HEK293 (cell line): ENCODE data around the gene SIAH2.
A peak's percentile ranks its signal among the peaks of the same experiment; 100 is the strongest.

Experiments
- CTCF ChIA-PET: fragments of 350-600 bp; formaldehyde crosslinking; extraction: SDS; loops from one replicate; lab custom pipeline; 2021; ENCODE audit warnings: antibody characterized with exemption; lab: Yijun Ruan, JAX
- POLR2A ChIA-PET: fragments of 300-600 bp; formaldehyde crosslinking; extraction: SDS; loops from one replicate; lab custom pipeline; 2020; ENCODE audit warnings: antibody characterized with exemption, inconsistent platforms; lab: Yijun Ruan, JAX
- H3K27ac ChIP-seq: fragments of 200-500 bp; sonication (Bioruptor generic); 2 replicates; pipeline ENCODE4 v1.5.1; 2014; ENCODE audit warnings: low read depth, low read length, control low read depth, inconsistent platforms; ENCODE audit errors: extremely low read depth
- H3K36me3 ChIP-seq, 2 experiments: fragments of 200-500 bp in 1 of 2; sonication (Bioruptor generic) in 1 of 2; 1 replicate in 1 of 2; 2 replicates in 1 of 2; pipeline ENCODE4 v1.5.1; 2014 to 2017; ENCODE audit warnings: inconsistent platforms in 2 of 2, low read length in 2 of 2; ENCODE audit not compliant: control insufficient read depth in 2 of 2, insufficient read depth in 1 of 2
- H3K4me1 ChIP-seq: fragments of 200-500 bp; sonication (Bioruptor generic); 2 replicates; pipeline ENCODE4 v1.5.1; 2014; ENCODE audit warnings: mild to moderate bottlenecking, low read length, inconsistent platforms; ENCODE audit not compliant: control insufficient read depth, insufficient read depth
- H3K4me3 ChIP-seq: 2 replicates; pipeline ENCODE4 v1.5.1; 2011; ENCODE audit warnings: low read depth, mild to moderate bottlenecking, control low read depth, low read length, moderate library complexity
- H3K9me3 ChIP-seq: fragments of 200-500 bp; sonication (Bioruptor generic); 2 replicates; pipeline ENCODE4 v1.5.1; 2014; ENCODE audit warnings: low read depth, low read length, inconsistent platforms; ENCODE audit not compliant: control insufficient read depth, insufficient read depth
- KLF9 ChIP-seq: fragments of 450-650 bp; formaldehyde crosslinking; IDR thresholded peaks from 2 replicates; pipeline ENCODE4 v1.5.1; 2016; ENCODE audit warnings: missing biosample characterization, missing genetic modification characterization, low read depth
- MYNN ChIP-seq: fragments of 450-650 bp; formaldehyde crosslinking; IDR thresholded peaks from 2 replicates; pipeline ENCODE4 v1.5.1; 2016; ENCODE audit warnings: missing biosample characterization, missing genetic modification characterization, borderline replicate concordance
- MZF1 ChIP-seq: fragments of 450-650 bp; formaldehyde crosslinking; IDR thresholded peaks from 2 replicates; pipeline ENCODE4 v1.5.1; 2017; ENCODE audit warnings: missing biosample characterization, missing genetic modification characterization, borderline replicate concordance
- REPIN1 ChIP-seq: fragments of 450-650 bp; formaldehyde crosslinking; IDR thresholded peaks from 2 replicates; pipeline ENCODE4 v1.5.1; 2017; ENCODE audit warnings: missing biosample characterization, missing genetic modification characterization, low read depth
- SALL2 ChIP-seq: fragments of 450-650 bp; formaldehyde crosslinking; IDR thresholded peaks from 2 replicates; pipeline ENCODE4 v1.5.0; 2017; ENCODE audit warnings: missing biosample characterization, mild to moderate bottlenecking, missing genetic modification characterization, borderline replicate concordance
- ZBTB1 ChIP-seq: fragments of 450-650 bp; formaldehyde crosslinking; IDR thresholded peaks from 2 replicates; pipeline ENCODE4 v1.5.1; 2016; ENCODE audit warnings: missing biosample characterization, missing genetic modification characterization
- ZFP3 ChIP-seq: fragments of 450-650 bp; formaldehyde crosslinking; IDR thresholded peaks from 2 replicates; pipeline ENCODE4 v1.5.1; 2016; ENCODE audit warnings: low read depth, missing biosample characterization, missing genetic modification characterization
- ZFP41 ChIP-seq: fragments of 450-650 bp; formaldehyde crosslinking; IDR thresholded peaks from 2 replicates; pipeline ENCODE4 v1.5.1; 2016; ENCODE audit warnings: missing biosample characterization, missing genetic modification characterization, borderline replicate concordance
- ZNF10 ChIP-seq: fragments of 450-650 bp; formaldehyde crosslinking; IDR thresholded peaks from 2 replicates; pipeline ENCODE4 v1.5.1; 2017; ENCODE audit warnings: missing biosample characterization, missing genetic modification characterization
- ZNF114 ChIP-seq: fragments of 450-650 bp; formaldehyde crosslinking; IDR thresholded peaks from 2 replicates; pipeline ENCODE4 v1.5.0; 2017; ENCODE audit warnings: missing biosample characterization, missing genetic modification characterization
- ZNF138 ChIP-seq: fragments of 450-650 bp; formaldehyde crosslinking; IDR thresholded peaks from 2 replicates; pipeline ENCODE4 v1.5.1; 2016; ENCODE audit warnings: missing biosample characterization, missing genetic modification characterization, borderline replicate concordance
- ZNF248 ChIP-seq: fragments of 450-650 bp; formaldehyde crosslinking; IDR thresholded peaks from 2 replicates; pipeline ENCODE4 v1.5.1; 2017; ENCODE audit warnings: missing biosample characterization, missing genetic modification characterization
- ZNF416 ChIP-seq: fragments of 450-650 bp; formaldehyde crosslinking; IDR thresholded peaks from 2 replicates; pipeline ENCODE4 v1.5.1; 2016; ENCODE audit warnings: missing biosample characterization, missing genetic modification characterization
- ZNF48 ChIP-seq: fragments of 450-650 bp; formaldehyde crosslinking; IDR thresholded peaks from 2 replicates; pipeline ENCODE4 v1.5.1; 2016; ENCODE audit warnings: missing biosample characterization, missing genetic modification characterization
- ZNF501 ChIP-seq: fragments of 450-650 bp; formaldehyde crosslinking; IDR thresholded peaks from 2 replicates; pipeline ENCODE4 v1.5.1; 2016; ENCODE audit warnings: missing biosample characterization, missing genetic modification characterization
- ZNF555 ChIP-seq: fragments of 450-650 bp; formaldehyde crosslinking; conservative IDR thresholded peaks from 2 replicates; pipeline ENCODE4 v1.5.1; 2017; ENCODE audit warnings: missing biosample characterization, mild to moderate bottlenecking, missing genetic modification characterization, inconsistent platforms
- ZNF596 ChIP-seq: fragments of 450-650 bp; IDR thresholded peaks from 2 replicates; pipeline ENCODE4 v1.5.0; 2018; ENCODE audit warnings: missing biosample characterization, mild to moderate bottlenecking, missing genetic modification characterization, moderate library complexity
- ZNF677 ChIP-seq: fragments of 450-650 bp; IDR thresholded peaks from 2 replicates; pipeline ENCODE4 v1.5.0; 2018; ENCODE audit warnings: missing biosample characterization, mild to moderate bottlenecking, missing genetic modification characterization, moderate library complexity
- ZNF777 ChIP-seq: fragments of 450-650 bp; formaldehyde crosslinking; IDR thresholded peaks from 2 replicates; pipeline ENCODE4 v1.5.1; 2017; ENCODE audit warnings: missing biosample characterization, missing genetic modification characterization, borderline replicate concordance
- TF ChIP-seq, protein P1 (sequence below): fragments of 450-650 bp; formaldehyde crosslinking; IDR thresholded peaks from 2 replicates; pipeline ENCODE4 v1.5.1; 2016; ENCODE audit warnings: missing biosample characterization, missing genetic modification characterization
- TF ChIP-seq, protein P2 (sequence below): fragments of 450-650 bp; IDR thresholded peaks from 2 replicates; pipeline ENCODE4 v1.5.1; 2018; ENCODE audit warnings: missing biosample characterization, mild to moderate bottlenecking, missing genetic modification characterization

SIAH2 gene

DNA sequence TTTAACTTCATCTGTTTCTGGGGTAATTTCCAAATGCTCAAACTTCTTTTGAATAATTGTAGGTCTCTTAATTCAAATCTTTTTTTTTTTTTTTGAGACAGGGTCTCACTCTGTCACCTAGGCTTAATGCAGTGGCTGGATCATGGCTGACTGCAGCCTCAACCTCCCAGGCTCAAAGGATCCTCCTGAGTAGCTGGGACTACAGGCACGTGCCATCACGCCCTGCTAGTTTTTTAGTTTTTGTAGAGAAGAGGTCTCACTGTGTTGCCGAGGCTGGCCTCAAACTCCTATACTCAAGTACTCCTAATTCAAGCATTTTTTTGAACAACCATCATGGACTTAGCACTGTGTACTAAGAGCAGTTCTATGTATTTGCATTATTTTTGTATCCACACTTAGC, 3.8 kb upstream of the SIAH2 start:
- ChIA-PET CTCF (interaction anchor here (0.6 to 3.9 kb wide), 5 partner anchors 21 to 98 kb away, joined by 4 to 17 read pairs (median 6); no protein-coding TSS in a partner anchor), POLR2A (interaction anchor here (0.7 kb wide), 1 partner anchor 164 kb away, joined by 4 read pairs; no protein-coding TSS in a partner anchor)
- Histone ChIP-seq H3K4me3 (no peak overlapping the region), H3K36me3 (no peaks in the 10 kb centered on the region), H3K27ac (no peak overlapping the region), H3K9me3 (no peaks in the 10 kb centered on the region), H3K4me1 (no peaks in the 10 kb centered on the region; the same call in 1 of the 2 replicates)
- TF ChIP-seq REPIN1 (tag by site-specific recombination): no peak
- TF ChIP-seq, protein P1, sequence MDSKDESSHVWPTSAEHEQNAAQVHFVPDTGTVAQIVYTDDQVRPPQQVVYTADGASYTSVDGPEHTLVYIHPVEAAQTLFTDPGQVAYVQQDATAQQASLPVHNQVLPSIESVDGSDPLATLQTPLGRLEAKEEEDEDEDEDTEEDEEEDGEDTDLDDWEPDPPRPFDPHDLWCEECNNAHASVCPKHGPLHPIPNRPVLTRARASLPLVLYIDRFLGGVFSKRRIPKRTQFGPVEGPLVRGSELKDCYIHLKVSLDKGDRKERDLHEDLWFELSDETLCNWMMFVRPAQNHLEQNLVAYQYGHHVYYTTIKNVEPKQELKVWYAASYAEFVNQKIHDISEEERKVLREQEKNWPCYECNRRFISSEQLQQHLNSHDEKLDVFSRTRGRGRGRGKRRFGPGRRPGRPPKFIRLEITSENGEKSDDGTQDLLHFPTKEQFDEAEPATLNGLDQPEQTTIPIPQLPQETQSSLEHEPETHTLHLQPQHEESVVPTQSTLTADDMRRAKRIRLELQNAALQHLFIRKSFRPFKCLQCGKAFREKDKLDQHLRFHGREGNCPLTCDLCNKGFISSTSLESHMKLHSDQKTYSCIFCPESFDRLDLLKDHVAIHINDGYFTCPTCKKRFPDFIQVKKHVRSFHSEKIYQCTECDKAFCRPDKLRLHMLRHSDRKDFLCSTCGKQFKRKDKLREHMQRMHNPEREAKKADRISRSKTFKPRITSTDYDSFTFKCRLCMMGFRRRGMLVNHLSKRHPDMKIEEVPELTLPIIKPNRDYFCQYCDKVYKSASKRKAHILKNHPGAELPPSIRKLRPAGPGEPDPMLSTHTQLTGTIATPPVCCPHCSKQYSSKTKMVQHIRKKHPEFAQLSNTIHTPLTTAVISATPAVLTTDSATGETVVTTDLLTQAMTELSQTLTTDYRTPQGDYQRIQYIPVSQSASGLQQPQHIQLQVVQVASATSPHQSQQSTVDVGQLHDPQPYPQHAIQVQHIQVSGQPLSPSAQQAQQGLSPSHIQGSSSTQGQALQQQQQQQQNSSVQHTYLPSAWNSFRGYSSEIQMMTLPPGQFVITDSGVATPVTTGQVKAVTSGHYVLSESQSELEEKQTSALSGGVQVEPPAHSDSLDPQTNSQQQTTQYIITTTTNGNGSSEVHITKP (tag by site-specific recombination): peak; percentile 18; the same call in 1 of the 2 replicates
- no peak for TF ChIP-seq ZNF501 (tag by site-specific recombination)

DNA sequence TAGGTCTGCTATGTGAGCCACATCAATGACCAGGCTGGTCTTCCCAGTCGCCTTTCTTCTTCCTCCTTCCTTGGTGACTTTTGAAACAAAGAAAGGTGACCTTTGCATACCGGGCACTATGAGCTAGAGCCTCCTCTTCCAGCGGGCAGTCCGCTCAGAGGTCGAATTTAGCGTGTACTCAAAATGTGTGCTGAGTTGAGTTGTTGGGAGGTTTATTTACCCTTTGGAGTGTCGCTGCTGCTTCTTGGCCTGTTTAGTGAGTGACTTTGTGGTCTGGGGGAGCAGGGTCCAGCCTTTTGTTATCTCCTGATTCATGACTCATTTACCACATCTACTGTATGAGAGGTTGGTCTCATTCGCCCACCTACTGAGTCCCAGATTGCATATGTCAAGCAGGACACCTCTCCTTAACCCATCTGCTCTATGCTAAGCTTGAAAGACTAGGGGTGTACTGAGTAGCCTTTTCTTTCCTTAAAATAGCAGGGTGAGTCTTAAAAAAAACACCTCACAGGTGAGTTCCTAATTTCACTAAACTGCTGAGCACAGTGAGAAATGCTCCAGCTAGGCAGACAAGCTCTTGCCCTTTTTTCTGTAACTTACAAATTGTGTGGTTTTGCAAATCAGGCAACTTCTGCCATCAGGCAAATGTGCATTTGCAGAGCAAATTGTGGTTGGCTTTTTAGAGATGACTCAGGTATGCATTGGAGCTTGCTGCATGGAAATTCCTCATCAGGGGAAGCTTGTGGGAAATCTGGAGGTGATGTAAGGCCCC, 3.2 kb upstream of the SIAH2 start:
- CTCF ChIA-PET: interaction anchor here (0.6 to 3.9 kb wide), 5 partner anchors 21 to 99 kb away, joined by 4 to 17 read pairs (median 6); no protein-coding TSS in a partner anchor
- Histone ChIP-seq H3K9me3 (no peaks in the 10 kb centered on the region), H3K4me3 (no peak overlapping the region), H3K4me1 (no peaks in the 10 kb centered on the region; the same call in 1 of the 2 replicates), H3K27ac (no peak overlapping the region), H3K36me3 (no peaks in the 10 kb centered on the region)
- TF ChIP-seq ZNF248 (tag by site-specific recombination) (no peak), ZNF10 (tag by site-specific recombination) (peak; percentile 97)
- TF ChIP-seq, protein P2, sequence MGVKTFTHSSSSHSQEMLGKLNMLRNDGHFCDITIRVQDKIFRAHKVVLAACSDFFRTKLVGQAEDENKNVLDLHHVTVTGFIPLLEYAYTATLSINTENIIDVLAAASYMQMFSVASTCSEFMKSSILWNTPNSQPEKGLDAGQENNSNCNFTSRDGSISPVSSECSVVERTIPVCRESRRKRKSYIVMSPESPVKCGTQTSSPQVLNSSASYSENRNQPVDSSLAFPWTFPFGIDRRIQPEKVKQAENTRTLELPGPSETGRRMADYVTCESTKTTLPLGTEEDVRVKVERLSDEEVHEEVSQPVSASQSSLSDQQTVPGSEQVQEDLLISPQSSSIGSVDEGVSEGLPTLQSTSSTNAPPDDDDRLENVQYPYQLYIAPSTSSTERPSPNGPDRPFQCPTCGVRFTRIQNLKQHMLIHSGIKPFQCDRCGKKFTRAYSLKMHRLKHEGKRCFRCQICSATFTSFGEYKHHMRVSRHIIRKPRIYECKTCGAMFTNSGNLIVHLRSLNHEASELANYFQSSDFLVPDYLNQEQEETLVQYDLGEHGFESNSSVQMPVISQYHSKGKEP (tag by site-specific recombination): peak; percentile 93
- POLR2A ChIA-PET: no interaction called here

DNA sequence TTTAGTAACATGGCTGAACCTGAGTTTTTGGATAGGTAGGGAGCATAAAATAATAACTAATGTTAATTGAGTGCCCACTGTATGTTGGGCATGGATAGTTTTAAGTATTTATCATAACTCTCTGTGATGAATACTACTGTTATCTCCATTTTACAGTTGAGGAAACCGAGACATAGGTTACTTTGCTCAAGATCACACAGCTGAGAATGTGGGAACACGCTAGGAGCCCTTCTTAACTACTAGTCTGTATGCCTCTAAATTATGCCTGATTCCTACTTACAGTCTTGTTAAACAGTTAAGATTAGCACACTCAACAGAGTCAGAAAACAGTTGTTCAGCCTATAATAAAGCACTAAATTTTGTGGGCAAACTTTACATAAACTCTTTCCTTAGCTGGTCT, 2.0 kb upstream of the SIAH2 start:
- no peaks in the 10 kb centered on the region; the same call in 1 of the 2 replicates for H3K4me1 ChIP-seq
- no peaks in the 10 kb centered on the region for H3K36me3 ChIP-seq
- no peaks in the 10 kb centered on the region for H3K9me3 ChIP-seq
- no peak overlapping the region for H3K27ac ChIP-seq
- POLR2A ChIA-PET: no interaction called here
- CTCF ChIA-PET: interaction anchor here (0.6 to 2.5 kb wide), 2 partner anchors 23 to 162 kb away, joined by 3 to 18 read pairs; partner anchors contain the start of gene SELENOT
- no peak overlapping the region for H3K4me3 ChIP-seq
- TF ChIP-seq ZNF555 (tag by site-specific recombination): no peak
- TF ChIP-seq ZFP41 (tag by site-specific recombination): no peak
- no peak for TF ChIP-seq ZFP3
- TF ChIP-seq MZF1: no peak
- TF ChIP-seq ZNF416 (tag by site-specific recombination): no peak
- TF ChIP-seq SALL2: no peak
- no peak for TF ChIP-seq MYNN (tag by site-specific recombination)
- no peak for TF ChIP-seq ZNF114 (tag by site-specific recombination)
- no peak for TF ChIP-seq KLF9
- no peak for TF ChIP-seq ZNF138
- no peak for TF ChIP-seq ZNF596 (tag by site-specific recombination)
- no peak for TF ChIP-seq ZNF677 (tag by site-specific recombination)
- no peak for TF ChIP-seq ZBTB1 (tag by site-specific recombination)
- TF ChIP-seq ZNF777 (tag by site-specific recombination): no peak
- TF ChIP-seq ZNF48 (tag by site-specific recombination): no peak
